ENCODE measurements around the gene ORAI3.

Gene ORAI3

DNA sequence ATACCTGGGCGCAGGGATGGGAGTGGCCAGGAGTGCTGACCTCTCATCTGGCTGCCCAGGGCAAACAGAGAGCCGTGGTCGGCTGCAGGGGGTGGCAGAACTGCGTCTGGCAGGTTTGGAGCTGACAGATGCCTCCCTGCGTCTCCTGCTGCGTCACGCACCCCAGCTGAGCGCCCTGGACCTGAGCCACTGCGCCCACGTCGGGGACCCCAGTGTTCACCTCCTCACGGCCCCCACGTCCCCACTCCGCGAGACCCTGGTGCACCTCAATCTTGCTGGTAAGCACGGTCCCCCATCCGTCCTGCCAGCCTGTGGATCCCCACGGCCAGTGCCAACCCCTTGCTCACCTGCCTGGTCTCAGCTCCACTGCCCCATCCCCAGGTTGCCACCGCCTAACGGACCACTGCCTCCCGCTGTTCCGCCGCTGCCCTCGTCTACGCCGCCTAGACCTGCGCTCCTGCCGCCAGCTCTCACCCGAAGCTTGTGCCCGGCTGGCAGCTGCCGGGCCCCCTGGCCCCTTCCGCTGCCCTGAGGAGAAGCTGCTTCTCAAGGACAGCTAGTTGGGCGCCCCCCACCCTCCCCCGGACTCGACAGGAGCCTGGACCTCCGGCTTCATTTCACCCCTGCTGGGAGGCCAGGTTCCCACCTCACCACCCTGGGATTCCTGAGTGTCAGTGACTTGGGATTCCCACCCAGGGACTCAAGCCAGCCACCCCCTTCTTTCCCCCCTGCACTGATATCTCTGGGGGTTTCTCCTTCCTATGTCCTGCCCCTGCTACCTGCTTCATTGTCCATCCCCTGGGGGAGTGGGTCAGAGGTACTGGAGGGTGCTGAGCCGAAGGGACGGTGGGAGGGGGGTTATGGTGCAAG is 2.0 kb upstream of the ORAI3 start:
- Histone ChIP-seq H3K36me3 (replicated peaks) (peaks cover 28% of the 10 kb centered on the region), H3K9me3 (no peaks in the 10 kb centered on the region), H3K4me3 (no peak overlapping the region), H3K27me3 (ENCODE audit: low read depth) (no peaks in the 10 kb centered on the region), H3K4me1 (peaks cover 9% of the 10 kb centered on the region; the same call in 1 of the 2 replicates)
- in situ Hi-C loops (cut with MboI; ENCODE audit: low sequenced_read_pairs) = no loop called here
- DNase-seq (ENCODE audit: low spot score in 2 of 2) = no peak

DNA sequence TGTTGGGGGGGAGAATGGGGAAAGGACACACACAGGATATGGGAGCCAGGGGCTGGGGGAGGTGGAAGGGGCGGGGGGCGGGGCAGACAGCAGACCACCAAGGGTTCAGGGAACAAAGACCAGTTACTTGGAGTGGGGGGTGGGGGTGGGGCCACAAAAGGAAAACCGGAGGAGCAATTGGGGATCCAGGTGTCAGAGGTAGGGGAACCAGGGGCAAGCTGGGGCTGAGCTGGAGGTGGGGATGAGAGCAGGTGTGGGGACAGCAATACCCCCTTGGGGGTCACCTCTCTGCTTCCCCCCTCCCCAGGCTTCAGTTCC is 1.4 kb upstream of the ORAI3 start:
- Histone ChIP-seq H3K27me3 (ENCODE audit: low read depth) (no peaks in the 10 kb centered on the region), H3K36me3 (replicated peaks) (peaks cover 22% of the 10 kb centered on the region), H3K9me3 (no peaks in the 10 kb centered on the region), H3K4me3 (no peak overlapping the region), H3K4me1 (peaks cover 9% of the 10 kb centered on the region; the same call in 1 of the 2 replicates)
- in situ Hi-C loops (cut with MboI; ENCODE audit: low sequenced_read_pairs) = no loop called here
- no peak for DNase-seq (ENCODE audit: low spot score in 2 of 2)

DNA sequence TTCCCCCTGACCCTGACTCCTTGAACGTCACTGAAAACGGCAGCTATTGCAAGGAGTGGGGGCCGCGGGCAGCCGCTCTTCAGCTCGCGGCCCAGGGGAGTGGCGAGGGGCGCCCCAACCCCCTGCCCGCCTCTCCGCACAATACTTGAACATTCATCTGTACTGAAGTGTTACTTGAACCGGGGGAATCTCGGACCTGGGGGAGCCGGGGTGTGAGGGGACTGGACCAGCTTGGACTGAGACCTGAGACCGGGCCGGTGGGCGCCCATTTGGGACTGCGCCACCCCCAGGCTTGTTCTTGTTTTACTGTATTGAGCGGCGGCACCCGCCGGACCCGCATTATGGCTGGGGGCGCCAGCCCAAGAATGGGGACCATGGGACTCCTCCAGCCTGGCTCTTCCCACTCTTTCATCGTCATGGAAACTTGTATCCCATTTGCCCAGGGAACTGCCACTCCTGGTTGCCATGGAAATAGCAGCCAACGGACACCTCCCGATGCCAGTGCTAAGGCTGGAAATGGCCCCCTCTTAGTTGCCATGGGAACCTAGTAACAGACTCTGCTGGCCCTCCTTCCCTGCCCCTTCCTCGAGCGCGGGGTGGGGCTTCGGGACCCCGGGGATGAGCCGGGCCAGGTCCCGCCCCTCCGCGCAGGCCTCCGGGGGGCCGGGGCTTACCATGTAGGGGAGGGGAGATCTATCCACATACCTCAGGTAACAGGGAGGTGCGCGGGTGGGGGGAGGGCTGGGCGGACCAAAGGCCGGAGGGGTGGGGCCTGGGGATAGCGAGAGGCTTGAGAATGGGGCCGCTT is 805 bp upstream of the ORAI3 start:
- no peaks in the 10 kb centered on the region for H3K27me3 ChIP-seq (ENCODE audit: low read depth)
- in situ Hi-C loops (cut with MboI; ENCODE audit: low sequenced_read_pairs) = no loop called here
- peaks cover 9% of the 10 kb centered on the region; the same call in 1 of the 2 replicates for H3K4me1 ChIP-seq
- H3K36me3 ChIP-seq (replicated peaks) = peaks cover 17% of the 10 kb centered on the region
- H3K4me3 ChIP-seq = peak overlapping the region; percentile 49
- peak; percentile 81 to 94 for DNase-seq (ENCODE audit: low spot score in 2 of 2)
- no peaks in the 10 kb centered on the region for H3K9me3 ChIP-seq

DNA sequence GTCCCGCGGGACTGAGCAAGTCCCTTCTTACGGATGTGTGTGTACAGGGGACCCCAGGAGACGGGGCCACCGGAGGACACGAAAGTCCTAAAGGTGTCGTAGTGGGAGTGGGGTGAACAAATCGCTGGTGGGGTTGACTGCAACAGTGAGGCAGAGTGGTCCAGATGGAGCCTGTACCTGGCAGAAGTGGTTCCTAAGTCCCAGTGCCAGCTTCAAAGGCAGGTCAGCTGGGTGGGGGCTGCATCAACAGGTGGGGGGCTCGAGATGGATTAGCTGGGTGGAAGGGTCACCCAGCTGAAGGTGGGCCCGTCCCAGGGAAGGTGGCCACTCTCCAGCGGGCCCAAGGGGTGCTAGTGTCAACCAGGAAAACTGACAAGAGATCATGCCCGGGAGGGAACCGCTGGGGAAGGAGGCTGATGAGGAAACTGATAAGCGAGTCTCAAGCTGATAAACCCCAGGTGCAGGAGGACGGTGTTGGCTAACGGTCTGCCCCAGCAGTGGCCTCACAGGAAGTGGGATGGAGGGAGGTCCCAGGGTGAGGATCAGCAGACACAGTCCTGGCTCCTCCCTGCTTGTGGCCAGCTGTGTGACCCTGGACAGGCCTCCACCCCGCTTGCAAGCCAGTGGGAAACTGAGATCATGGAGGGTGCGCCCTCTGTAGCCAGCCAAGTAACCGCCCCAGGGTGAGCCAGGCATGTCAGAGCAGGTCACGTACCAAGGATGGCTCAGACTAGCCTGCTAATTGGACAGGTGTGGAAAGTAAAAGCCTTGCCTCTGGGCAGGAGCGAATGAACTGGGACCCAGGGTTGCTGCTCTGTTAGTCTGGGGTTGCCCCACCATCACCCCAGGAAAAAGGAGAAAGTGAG is 1.0 kb downstream of the ORAI3 start:
- H3K4me1 ChIP-seq = peaks cover 14% of the 10 kb centered on the region
- H3K36me3 ChIP-seq (replicated peaks) = peaks cover 6% of the 10 kb centered on the region
- H3K9me3 ChIP-seq = no peaks in the 10 kb centered on the region
- no peaks in the 10 kb centered on the region for H3K27me3 ChIP-seq (ENCODE audit: low read depth)
- H3K4me3 ChIP-seq = peak overlapping the region; percentile 49
- DNase-seq (ENCODE audit: low spot score in 2 of 2) = peak in 1 of 2 experiments; percentile 61
- in situ Hi-C loops (cut with MboI; ENCODE audit: low sequenced_read_pairs) = loop anchor here (25.0 kb wide), 1 partner anchor 762 kb away; a partner anchor contains a TSS

DNA sequence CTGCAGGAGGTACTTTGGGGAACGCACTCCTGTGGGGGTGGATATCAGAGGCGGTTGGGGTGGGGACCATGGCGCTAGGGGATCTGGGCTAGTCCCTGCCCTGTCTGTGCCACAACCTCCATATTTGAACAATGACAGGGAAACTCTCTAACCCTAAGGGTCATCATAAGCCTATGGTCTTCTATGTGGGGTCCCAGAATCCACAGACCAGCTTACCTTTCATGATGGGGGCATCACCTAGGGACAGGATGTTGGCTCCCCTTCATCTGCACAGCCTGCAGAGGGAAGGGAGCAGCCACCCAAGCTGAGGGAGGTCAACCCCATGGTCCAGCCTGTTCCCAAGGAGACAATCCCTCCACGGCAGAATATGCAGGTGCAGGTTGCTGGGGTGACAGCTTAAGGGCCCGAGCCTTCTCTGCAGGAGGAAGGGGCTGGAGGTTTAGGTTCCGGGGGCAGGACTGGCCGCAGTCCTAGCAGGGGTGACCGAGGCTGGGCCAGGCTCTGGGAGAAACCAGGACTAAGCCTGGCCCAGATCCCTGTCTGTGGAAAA is 1.7 kb downstream of the ORAI3 start:
- peaks cover 4% of the 10 kb centered on the region for H3K36me3 ChIP-seq (replicated peaks)
- no peak for DNase-seq (ENCODE audit: low spot score in 2 of 2)
- peaks cover 14% of the 10 kb centered on the region for H3K4me1 ChIP-seq
- in situ Hi-C loops (cut with MboI; ENCODE audit: low sequenced_read_pairs) = loop anchor here (25.0 kb wide), 1 partner anchor 762 kb away; a partner anchor contains a TSS
- no peak overlapping the region for H3K4me3 ChIP-seq
- no peaks in the 10 kb centered on the region for H3K27me3 ChIP-seq (ENCODE audit: low read depth)
- no peaks in the 10 kb centered on the region for H3K9me3 ChIP-seq

DNA sequence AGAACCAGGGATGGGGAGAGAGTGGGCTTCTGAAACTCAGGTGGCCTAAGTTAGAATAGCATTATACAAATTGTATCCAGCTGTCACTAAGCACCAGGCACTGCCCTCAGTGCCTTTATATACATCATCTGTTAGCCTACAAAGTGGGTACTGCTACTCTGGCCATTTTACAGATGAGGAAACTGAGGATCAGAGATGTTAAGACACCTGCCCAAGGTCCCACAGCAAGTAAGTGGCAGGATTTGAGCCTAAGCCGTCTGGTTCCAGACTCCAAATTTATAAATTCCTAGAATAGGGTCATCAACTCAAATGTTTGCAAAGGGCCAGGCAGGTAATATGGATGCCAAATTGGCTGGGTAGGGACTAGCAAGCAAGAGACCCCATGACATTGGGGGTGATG is 2.3 kb downstream of the ORAI3 start:
- Histone ChIP-seq H3K36me3 (replicated peaks) (peaks cover 4% of the 10 kb centered on the region), H3K27me3 (ENCODE audit: low read depth) (no peaks in the 10 kb centered on the region), H3K9me3 (no peaks in the 10 kb centered on the region), H3K4me3 (no peak overlapping the region), H3K4me1 (peaks cover 14% of the 10 kb centered on the region)
- in situ Hi-C loops (cut with MboI; ENCODE audit: low sequenced_read_pairs) = loop anchor here (25.0 kb wide), 1 partner anchor 761 kb away; a partner anchor contains a TSS
- DNase-seq (ENCODE audit: low spot score in 2 of 2) = no peak

DNA sequence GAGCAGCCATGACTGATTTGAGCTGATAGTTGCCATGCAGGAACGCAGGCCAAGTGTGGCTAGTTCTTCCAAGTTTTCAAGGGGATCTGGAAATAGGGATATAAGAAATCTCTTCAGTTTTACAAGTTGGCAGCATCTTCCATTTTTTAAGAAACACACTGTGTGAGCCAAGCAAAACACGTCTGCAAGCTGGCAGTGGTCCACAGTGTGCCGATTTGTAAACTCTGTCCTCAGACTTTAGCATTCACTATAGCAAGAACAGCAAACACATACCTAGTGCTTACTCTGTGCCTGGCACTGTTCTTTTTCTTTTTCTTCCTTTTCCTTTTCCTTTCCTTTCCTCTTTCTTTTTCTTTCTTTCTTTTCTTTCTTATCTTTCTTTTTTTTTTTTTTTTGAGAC is 2.9 kb downstream of the ORAI3 start:
- Histone ChIP-seq H3K27me3 (ENCODE audit: low read depth) (no peaks in the 10 kb centered on the region), H3K4me1 (peaks cover 14% of the 10 kb centered on the region), H3K4me3 (no peak overlapping the region), H3K9me3 (no peaks in the 10 kb centered on the region), H3K36me3 (replicated peaks) (peaks cover 4% of the 10 kb centered on the region)
- in situ Hi-C loops (cut with MboI; ENCODE audit: low sequenced_read_pairs) = loop anchor here (25.0 kb wide), 1 partner anchor 761 kb away; a partner anchor contains a TSS
- DNase-seq (ENCODE audit: low spot score in 2 of 2) = no peak

DNA sequence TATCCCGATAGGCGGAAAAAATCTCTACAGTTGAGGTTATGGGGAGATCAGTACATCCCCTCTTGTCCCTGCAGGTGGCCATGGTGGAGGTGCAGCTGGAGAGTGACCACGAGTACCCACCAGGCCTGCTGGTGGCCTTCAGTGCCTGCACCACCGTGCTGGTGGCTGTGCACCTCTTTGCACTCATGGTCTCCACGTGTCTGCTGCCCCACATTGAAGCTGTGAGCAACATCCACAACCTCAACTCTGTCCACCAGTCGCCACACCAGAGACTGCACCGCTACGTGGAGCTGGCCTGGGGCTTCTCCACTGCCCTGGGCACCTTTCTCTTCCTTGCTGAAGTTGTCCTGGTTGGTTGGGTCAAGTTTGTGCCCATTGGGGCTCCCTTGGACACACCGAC is 4.2 kb downstream of the ORAI3 start:
- Histone ChIP-seq H3K9me3 (no peaks in the 10 kb centered on the region), H3K27me3 (ENCODE audit: low read depth) (no peaks in the 10 kb centered on the region), H3K36me3 (replicated peaks) (no peaks in the 10 kb centered on the region), H3K4me1 (peaks cover 14% of the 10 kb centered on the region), H3K4me3 (no peak overlapping the region)
- DNase-seq (ENCODE audit: low spot score in 2 of 2) = no peak
- in situ Hi-C loops (cut with MboI; ENCODE audit: low sequenced_read_pairs) = loop anchor here (25.0 kb wide), 1 partner anchor 759 kb away; a partner anchor contains a TSS

DNA sequence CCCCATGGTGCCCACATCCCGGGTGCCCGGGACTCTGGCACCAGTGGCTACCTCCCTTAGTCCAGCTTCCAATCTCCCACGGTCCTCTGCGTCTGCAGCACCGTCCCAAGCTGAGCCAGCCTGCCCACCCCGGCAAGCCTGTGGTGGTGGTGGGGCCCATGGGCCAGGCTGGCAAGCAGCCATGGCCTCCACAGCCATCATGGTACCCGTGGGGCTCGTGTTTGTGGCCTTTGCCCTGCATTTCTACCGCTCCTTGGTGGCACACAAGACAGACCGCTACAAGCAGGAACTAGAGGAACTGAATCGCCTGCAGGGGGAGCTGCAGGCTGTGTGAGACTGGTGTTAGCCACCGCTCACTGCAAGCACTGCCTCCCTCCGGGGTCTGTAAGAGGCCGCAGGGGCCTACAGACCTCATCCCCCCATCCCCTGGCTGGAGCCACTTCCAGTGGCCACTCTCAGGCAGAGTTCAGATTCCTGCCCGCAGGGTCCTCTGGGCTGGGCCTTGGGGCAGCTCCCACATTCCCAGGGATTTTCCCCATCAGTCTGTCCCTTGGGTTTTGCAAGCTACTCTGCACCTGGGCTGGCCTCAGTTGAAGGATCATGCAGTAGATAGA is 4.8 kb downstream of the ORAI3 start:
- Histone ChIP-seq H3K4me3 (no peak overlapping the region), H3K9me3 (no peaks in the 10 kb centered on the region), H3K4me1 (peaks cover 16% of the 10 kb centered on the region), H3K27me3 (ENCODE audit: low read depth) (no peaks in the 10 kb centered on the region), H3K36me3 (replicated peaks) (no peaks in the 10 kb centered on the region; the same call in 1 of the 2 replicates)
- in situ Hi-C loops (cut with MboI; ENCODE audit: low sequenced_read_pairs) = loop anchor here (25.0 kb wide), 1 partner anchor 759 kb away; a partner anchor contains a TSS
- DNase-seq (ENCODE audit: low spot score in 2 of 2) = peak; percentile 75 to 89

DNA sequence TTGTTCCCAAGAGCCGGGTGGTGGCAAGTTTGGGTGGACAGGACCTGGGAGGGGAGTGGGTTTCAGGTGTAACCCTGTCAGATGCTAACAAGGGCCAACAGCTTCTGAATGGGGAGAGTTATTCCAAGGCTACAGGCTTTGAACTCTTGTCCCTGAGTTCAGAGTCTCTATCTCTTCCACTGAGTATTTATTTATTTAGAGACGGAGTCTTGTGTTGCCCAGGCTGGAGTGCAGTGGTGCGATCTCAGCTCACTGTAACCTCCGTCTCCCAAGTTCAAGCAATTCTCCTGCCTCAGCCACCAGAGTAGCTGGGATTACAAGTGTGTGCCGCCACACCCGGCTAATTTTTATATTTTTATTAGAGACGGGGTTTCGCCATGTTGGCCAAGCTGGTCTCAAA is 6.1 kb downstream of the ORAI3 start:
- DNase-seq (ENCODE audit: low spot score in 2 of 2) = no peak
- no peak overlapping the region for H3K4me3 ChIP-seq
- in situ Hi-C loops (cut with MboI; ENCODE audit: low sequenced_read_pairs) = loop anchor here (25.0 kb wide), 1 partner anchor 757 kb away; a partner anchor contains a TSS
- H3K36me3 ChIP-seq (replicated peaks) = peaks cover 13% of the 10 kb centered on the region
- no peaks in the 10 kb centered on the region for H3K27me3 ChIP-seq (ENCODE audit: low read depth)
- H3K4me1 ChIP-seq = peaks cover 15% of the 10 kb centered on the region
- no peaks in the 10 kb centered on the region for H3K9me3 ChIP-seq

DNA sequence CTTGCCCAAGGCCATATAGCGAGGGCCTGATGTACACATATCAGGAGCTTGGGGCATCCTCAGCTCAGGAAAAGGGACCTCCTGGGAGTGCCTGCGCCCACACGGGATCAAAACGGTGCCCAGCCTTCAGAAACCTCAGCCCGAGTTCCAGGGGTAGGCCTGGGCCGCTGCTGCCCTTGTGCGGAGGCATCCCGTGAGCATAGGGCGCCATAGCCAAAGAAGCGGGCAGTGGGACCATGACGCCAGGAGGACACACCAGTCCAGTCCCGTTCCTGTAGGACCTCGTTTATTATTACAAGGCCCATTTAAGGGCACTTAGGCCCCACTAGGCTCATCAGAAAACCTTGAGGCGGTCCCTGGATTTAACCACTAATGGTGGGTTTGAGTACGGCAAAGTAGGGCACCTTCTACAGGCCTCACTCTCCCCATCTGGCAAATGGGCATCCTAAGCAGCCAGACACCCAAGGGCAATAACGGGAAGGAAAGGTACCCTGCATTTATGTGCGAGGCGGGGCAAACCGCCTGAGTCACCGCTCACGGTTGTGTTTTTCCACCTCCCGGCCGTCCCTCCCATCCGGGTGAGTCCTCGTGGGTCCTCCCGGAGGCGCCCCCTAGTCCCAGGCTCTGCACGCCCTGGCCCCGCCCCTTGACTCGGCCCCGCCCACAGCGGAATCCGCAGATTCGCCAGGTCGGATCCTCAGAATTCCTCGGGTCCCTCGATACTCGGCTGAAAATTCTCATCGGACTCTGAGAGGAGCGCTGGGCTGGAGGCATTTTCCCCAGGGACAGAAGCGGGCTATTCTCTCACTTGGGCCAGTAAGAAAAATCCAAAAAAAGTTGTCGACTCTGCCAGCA is 8.0 kb downstream of the ORAI3 start:
- Histone ChIP-seq H3K4me3 (peak overlapping the region; percentile 100), H3K27me3 (ENCODE audit: low read depth) (no peaks in the 10 kb centered on the region), H3K4me1 (peaks cover 14% of the 10 kb centered on the region), H3K9me3 (no peaks in the 10 kb centered on the region), H3K36me3 (replicated peaks) (peaks cover 30% of the 10 kb centered on the region)
- in situ Hi-C loops (cut with MboI; ENCODE audit: low sequenced_read_pairs) = loop anchor here (25.0 kb wide), 1 partner anchor 755 kb away; a partner anchor contains a TSS
- DNase-seq (ENCODE audit: low spot score in 2 of 2) = peak; percentile 63 to 95
